Hepatocyte (in vitro differentiated cells): ENCODE data around the gene RBM42. TPM values are rescaled to one million over a fixed set of nuclear protein-coding genes. Genes with fewer than 3 reads are reported as not detected.

Experiments used
- DNase-seq: peaks from one replicate; pipeline ENCODE4 v3.0.0-alpha.2; 2016; ENCODE audit warnings: low spot score
- H2AFZ ChIP-seq: fragments of 200-600 bp; sonication (generic); 2 replicates; pipeline ENCODE4 v1.6.0; 2016; ENCODE audit warnings: antibody characterized with exemption, mild to moderate bottlenecking
- H3K27ac ChIP-seq: fragments of 200-600 bp; sonication (generic); 2 replicates; pipeline ENCODE4 v1.5.1; 2016; ENCODE audit warnings: mild to moderate bottlenecking
- H3K27me3 ChIP-seq: fragments of 200-600 bp; sonication (generic); 2 replicates; pipeline ENCODE4 v1.6.1; 2016
- H3K36me3 ChIP-seq: fragments of 200-600 bp; sonication (generic); replicated peaks from 2 replicates; pipeline ENCODE4 v1.5.1; 2016; ENCODE audit warnings: low read depth; ENCODE audit not compliant: insufficient read depth
- H3K4me1 ChIP-seq: fragments of 200-600 bp; sonication (generic); 2 replicates; pipeline ENCODE4 v1.5.1; 2016; ENCODE audit warnings: mild to moderate bottlenecking, moderate library complexity; ENCODE audit not compliant: insufficient read depth
- H3K4me2 ChIP-seq: fragments of 200-600 bp; sonication (generic); 2 replicates; pipeline ENCODE4 v1.6.0; 2016
- H3K4me3 ChIP-seq: fragments of 200-600 bp; sonication (generic); 2 replicates; pipeline ENCODE4 v1.5.1; 2016; ENCODE audit warnings: mild to moderate bottlenecking
- H3K79me2 ChIP-seq: fragments of 200-600 bp; sonication (generic); 2 replicates; pipeline ENCODE4 v1.6.0; 2017; ENCODE audit warnings: mild to moderate bottlenecking
- H3K9me2 ChIP-seq: fragments of 200-600 bp; sonication (generic); replicated peaks from 2 replicates; pipeline ENCODE4 v1.6.0; 2017; ENCODE audit warnings: mild to moderate bottlenecking; ENCODE audit not compliant: insufficient read depth
- H3K9me3 ChIP-seq: fragments of 200-600 bp; sonication (generic); 2 replicates; pipeline ENCODE4 v1.5.1; 2016; ENCODE audit warnings: low read depth, mild to moderate bottlenecking
- H4K20me1 ChIP-seq: fragments of 200-600 bp; sonication (generic); 2 replicates; pipeline ENCODE4 v1.6.0; 2016; ENCODE audit warnings: mild to moderate bottlenecking; ENCODE audit not compliant: insufficient read depth, poor library complexity, severe bottlenecking
- EZH2 ChIP-seq: fragments of 200-600 bp; sonication (generic); IDR thresholded peaks from 2 replicates; pipeline ENCODE4 v1.6.1; 2016; ENCODE audit warnings: antibody characterized with exemption, mild to moderate bottlenecking, borderline replicate concordance
- EZH2phosphoT487 ChIP-seq: fragments of 200-600 bp; sonication (generic); IDR thresholded peaks from one replicate; pipeline ENCODE4 v1.6.1; 2018; ENCODE audit warnings: antibody characterized with exemption, mild to moderate bottlenecking, low read depth, moderate library complexity; ENCODE audit not compliant: unreplicated experiment, severe bottlenecking
- WGBS: methylation state at CpG from one replicate; pipeline ENCODE4 v1.1.6; 2016; ENCODE audit warnings: low lambda C conversion rate; ENCODE audit errors: missing lambda C conversion rate; 5-methylcytosine and 5-hydroxymethylcytosine counted together
- polyA plus RNA-seq: library from polyadenylated mRNA; unstranded; fragments of >200 nt; fragmentation: Nextera tagmentation; extraction: Ambion mirVana; gene quantifications from 2 replicates; pipeline ENCODE4 v1.2.1, GENCODE V29; 2016
- total RNA-seq: library from RNA; depleted of rRNA; stranded (reverse); fragments of >200 nt; gene quantifications from 2 replicates; pipeline ENCODE4 v1.2.3, GENCODE V29; 2014
- TF ChIP-seq, protein P1 (sequence below): fragments of 200-600 bp; sonication (generic); IDR thresholded peaks from 2 replicates; pipeline ENCODE4 v1.5.1; 2016; ENCODE audit warnings: antibody characterized with exemption, mild to moderate bottlenecking; ENCODE audit not compliant: poor library complexity

RBM42 gene
- total and polyA plus RNA-seq, 2 experiments from 2014 or later, result 43.6 to 113 TPM

DNA sequence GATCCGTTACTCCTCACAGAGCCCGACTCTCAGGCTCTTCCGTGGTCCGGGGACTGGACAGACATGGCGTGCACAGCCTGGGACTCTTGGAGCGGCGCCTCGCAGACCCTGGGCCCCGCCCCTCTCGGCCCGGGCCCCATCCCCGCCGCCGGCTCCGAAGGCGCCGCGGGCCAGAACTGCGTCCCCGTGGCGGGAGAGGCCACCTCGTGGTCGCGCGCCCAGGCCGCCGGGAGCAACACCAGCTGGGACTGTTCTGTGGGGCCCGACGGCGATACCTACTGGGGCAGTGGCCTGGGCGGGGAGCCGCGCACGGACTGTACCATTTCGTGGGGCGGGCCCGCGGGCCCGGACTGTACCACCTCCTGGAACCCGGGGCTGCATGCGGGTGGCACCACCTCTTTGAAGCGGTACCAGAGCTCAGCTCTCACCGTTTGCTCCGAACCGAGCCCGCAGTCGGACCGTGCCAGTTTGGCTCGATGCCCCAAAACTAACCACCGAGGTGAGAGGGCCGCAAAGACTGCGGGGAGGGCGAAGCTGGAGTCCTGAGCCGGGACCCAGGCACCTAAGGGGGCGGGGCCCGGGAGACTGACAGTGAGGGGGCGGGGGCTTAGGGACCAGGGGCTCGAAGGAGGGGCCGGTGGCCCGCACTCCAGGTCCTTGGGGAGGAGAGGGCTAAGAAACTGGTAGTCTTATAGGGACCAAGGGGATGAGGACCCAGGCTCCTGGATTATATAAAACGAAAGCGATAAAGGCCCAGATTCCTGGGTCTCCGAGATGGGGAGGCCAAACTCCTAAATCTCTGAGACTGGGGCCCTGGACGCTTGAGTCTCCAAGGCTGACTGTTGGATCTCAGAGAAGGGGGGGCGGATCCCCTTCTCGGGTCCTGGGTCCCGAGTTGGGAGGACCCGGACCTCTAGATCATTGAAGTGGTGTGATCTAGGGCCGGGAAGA lies 14.7 kb downstream of the RBM42 start:
- H3K4me3 ChIP-seq, result peak overlapping the region; percentile 54
- H3K9me2 ChIP-seq, result no peaks in the 10 kb centered on the region
- no peaks in the 10 kb centered on the region for H3K27me3 ChIP-seq
- peak overlapping the region; percentile 94 for H3K4me2 ChIP-seq
- H3K9me3 ChIP-seq, result no peaks in the 10 kb centered on the region
- peaks cover 2% of the 10 kb centered on the region for H3K79me2 ChIP-seq
- H3K36me3 ChIP-seq, result no peaks in the 10 kb centered on the region
- WGBS, result 1% methylated on average over 58 of the region's 69 CpGs
- DNase-seq, result peak; percentile 93
- H3K27ac ChIP-seq, result peak overlapping the region; percentile 96
- TF ChIP-seq EZH2phosphoT487 (no peak), EZH2 (no peak)
- TF ChIP-seq, protein P1, sequence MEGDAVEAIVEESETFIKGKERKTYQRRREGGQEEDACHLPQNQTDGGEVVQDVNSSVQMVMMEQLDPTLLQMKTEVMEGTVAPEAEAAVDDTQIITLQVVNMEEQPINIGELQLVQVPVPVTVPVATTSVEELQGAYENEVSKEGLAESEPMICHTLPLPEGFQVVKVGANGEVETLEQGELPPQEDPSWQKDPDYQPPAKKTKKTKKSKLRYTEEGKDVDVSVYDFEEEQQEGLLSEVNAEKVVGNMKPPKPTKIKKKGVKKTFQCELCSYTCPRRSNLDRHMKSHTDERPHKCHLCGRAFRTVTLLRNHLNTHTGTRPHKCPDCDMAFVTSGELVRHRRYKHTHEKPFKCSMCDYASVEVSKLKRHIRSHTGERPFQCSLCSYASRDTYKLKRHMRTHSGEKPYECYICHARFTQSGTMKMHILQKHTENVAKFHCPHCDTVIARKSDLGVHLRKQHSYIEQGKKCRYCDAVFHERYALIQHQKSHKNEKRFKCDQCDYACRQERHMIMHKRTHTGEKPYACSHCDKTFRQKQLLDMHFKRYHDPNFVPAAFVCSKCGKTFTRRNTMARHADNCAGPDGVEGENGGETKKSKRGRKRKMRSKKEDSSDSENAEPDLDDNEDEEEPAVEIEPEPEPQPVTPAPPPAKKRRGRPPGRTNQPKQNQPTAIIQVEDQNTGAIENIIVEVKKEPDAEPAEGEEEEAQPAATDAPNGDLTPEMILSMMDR, result no peak
- H3K4me1 ChIP-seq, result peaks cover 12% of the 10 kb centered on the region
- peak overlapping the region; percentile 84 for H2AFZ ChIP-seq
- no peaks in the 10 kb centered on the region for H4K20me1 ChIP-seq

DNA sequence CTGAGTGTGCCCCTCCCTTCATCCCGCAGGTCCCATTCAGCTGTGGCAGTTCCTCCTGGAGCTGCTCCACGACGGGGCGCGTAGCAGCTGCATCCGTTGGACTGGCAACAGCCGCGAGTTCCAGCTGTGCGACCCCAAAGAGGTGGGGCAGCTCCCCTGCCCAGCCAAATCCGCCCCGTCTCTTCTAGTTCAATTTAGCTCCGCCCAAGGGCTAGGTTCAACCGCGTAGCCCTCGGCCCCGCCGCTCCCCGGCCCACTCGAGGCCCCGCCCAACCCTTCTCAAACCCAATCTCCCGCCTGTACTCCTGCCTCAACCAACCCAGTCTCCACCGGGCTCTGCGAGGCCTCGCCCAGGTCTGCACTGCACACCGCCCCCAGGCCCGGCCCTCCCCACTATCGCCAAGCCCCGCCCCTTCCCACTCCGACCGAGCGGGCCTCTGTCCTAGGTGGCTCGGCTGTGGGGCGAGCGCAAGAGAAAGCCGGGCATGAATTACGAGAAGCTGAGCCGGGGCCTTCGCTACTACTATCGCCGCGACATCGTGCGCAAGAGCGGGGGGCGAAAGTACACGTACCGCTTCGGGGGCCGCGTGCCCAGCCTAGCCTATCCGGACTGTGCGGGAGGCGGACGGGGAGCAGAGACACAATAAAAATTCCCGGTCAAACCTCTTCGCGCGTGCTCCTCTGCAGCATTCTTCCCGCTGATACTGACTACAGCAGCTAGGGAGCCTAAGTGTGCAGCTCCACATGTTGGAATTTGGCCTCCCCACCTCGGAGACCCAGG lies 15.6 kb downstream of the RBM42 start:
- Histone ChIP-seq H3K4me3 (peak overlapping the region; percentile 54), H3K79me2 (peaks cover 11% of the 10 kb centered on the region), H3K27ac (peak overlapping the region; percentile 96), H3K9me2 (no peaks in the 10 kb centered on the region), H2AFZ (peak overlapping the region; percentile 84), H3K9me3 (no peaks in the 10 kb centered on the region), H3K36me3 (no peaks in the 10 kb centered on the region), H3K4me1 (peaks cover 16% of the 10 kb centered on the region), H3K27me3 (no peaks in the 10 kb centered on the region), H3K4me2 (peak overlapping the region; percentile 94), H4K20me1 (peaks cover under 1% of the 10 kb centered on the region)
- DNase-seq, result peak; percentile 96
- TF ChIP-seq EZH2phosphoT487 (no peak), EZH2 (no peak)
- TF ChIP-seq, protein P1, result no peak
- WGBS, result under 1% methylated on average over 49 of the region's 60 CpGs

DNA sequence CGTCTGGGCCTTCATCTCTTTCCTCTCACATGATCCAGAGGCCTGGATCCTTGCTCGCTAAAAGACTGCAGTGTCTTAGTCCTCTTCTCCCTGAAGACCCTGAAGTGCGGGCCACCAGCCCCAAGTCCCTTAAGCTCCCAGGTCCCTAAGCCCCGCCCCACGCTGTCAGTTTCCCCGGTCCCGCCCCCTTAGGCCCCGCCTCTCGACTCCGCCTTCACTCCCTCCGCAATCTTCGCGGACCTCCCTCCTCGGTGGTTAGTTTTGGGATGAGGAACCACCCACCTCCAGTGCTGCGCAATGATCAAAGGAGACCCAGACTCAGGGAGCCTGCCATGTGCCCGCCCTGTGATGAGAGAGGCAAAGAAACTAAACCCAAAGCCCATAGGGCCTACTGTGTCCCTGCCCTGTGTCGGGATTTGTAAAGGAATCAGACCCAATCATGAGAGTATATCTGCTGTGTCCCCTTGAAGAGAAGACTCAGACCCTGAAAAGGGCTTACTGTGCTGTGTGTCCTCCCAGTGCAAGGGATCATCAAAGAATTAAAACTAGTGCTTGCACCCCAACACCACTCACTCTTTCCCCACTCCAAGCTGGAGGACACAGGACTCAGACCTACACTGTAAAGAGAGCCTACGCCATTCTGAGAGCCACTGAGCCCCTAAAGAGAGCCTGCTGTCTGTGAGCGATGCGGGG lies 16.3 kb downstream of the RBM42 start:
- Histone ChIP-seq H3K4me2 (peak overlapping the region; percentile 94), H3K79me2 (peaks cover 18% of the 10 kb centered on the region), H3K9me2 (no peaks in the 10 kb centered on the region), H4K20me1 (peaks cover 4% of the 10 kb centered on the region), H3K27me3 (no peaks in the 10 kb centered on the region), H3K27ac (peak overlapping the region; percentile 96), H3K9me3 (no peaks in the 10 kb centered on the region), H3K4me3 (peak overlapping the region; percentile 30), H2AFZ (peak overlapping the region; percentile 75), H3K36me3 (no peaks in the 10 kb centered on the region), H3K4me1 (peaks cover 16% of the 10 kb centered on the region)
- WGBS, result 25% methylated on average over 12 of the region's 20 CpGs
- DNase-seq, result peak; percentile 84
- TF ChIP-seq, protein P1, result no peak
- TF ChIP-seq EZH2 (no peak), EZH2phosphoT487 (no peak)
